Activated naive CD4-positive, alpha-beta T cell treated with anti-CD3 and anti-CD28 coated beads, Interleukin-2, amount 10 ng/mL, durations not matched to agents 7 days and 5 days (primary cell): ENCODE measurements around the gene STK4.

ENCODE experiments used
- CTCF ChIA-PET: fragments of 350-600 bp; sonication (Branson Sonifier 250); formaldehyde crosslinking; loops from one replicate; lab custom pipeline; 2021; ENCODE audit warnings: antibody characterized with exemption; lab: Charles Lee
- DNase-seq: peaks from one replicate; pipeline ENCODE4 v3.0.0-alpha.2; 2020
- H3K27ac Mint-ChIP-seq: one replicate; pipeline ENCODE4 v1.8.0; 2021; ENCODE audit warnings: mild to moderate bottlenecking, moderate library complexity, mixed read lengths
- H3K27me3 Mint-ChIP-seq: one replicate; pipeline ENCODE4 v1.8.0; 2021; ENCODE audit warnings: mild to moderate bottlenecking, mixed read lengths
- H3K36me3 Mint-ChIP-seq: one replicate; pipeline ENCODE4 v1.8.0; 2021; ENCODE audit warnings: mixed read lengths
- H3K4me1 Mint-ChIP-seq: one replicate; pipeline ENCODE4 v1.8.0; 2021; ENCODE audit warnings: mixed read lengths
- H3K4me3 Mint-ChIP-seq: one replicate; pipeline ENCODE4 v1.8.0; 2021; ENCODE audit warnings: mild to moderate bottlenecking, moderate library complexity, mixed read lengths
- H3K9me3 Mint-ChIP-seq: one replicate; pipeline ENCODE4 v1.8.0; 2021; ENCODE audit warnings: mixed read lengths

Gene STK4

GRCh38 chr20:45100563-45101245 lies 134.4 kb downstream of the STK4 start, which contains the start of gene KCNS1:
KCNS1 (minus strand) TSS chr20:45101127; CDS start chr20:45099236, 1,891 bp downstream.
- Mint-ChIP-seq H3K4me3 (no peak within 1 kb of the TSS), H3K4me1 (peaks cover 13% of the 10 kb centered on the region), H3K36me3 (no peaks in the 10 kb centered on the region), H3K27me3 (peaks cover 96% of the 10 kb centered on the region), H3K9me3 (no peaks in the 10 kb centered on the region), H3K27ac (no peak within 1 kb of the TSS)
- CTCF ChIA-PET: interaction anchor here (1.0 to 10.3 kb wide), 5 partner anchors 10 to 193 kb away, joined by 3 to 104 read pairs (median 6); no protein-coding TSS in a partner anchor
- no peak for DNase-seq

DNA sequence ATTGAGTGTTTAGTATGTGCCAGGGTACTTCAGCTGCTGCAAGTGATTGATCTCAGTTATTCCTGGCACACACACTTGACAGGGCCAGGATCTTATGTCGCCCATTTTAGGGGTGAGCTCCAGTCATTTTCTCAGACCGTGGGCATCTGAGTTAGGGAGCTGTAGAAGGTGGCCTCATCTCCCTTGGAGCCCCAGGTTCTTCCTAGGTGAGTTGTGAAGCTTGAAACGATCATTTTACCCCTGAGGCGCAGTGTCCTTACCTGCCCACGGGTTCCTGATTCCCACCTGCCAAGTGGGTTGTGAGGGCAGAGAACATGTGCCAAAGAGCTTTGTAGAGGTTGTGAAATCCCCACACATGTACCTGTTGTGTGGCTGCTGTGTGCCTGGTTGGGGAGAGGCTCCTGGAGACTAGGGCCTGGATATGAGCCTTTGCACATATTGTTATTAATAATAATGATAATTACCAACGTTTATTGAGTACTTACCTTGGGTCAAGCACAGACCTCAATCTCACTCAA lies 135.1 kb downstream of the STK4 start:
- CTCF ChIA-PET: interaction anchor here (1.8 to 10.3 kb wide), 3 partner anchors 10 to 192 kb away, joined by 6 to 104 read pairs (median 7); no protein-coding TSS in a partner anchor
- Mint-ChIP-seq H3K9me3 (no peaks in the 10 kb centered on the region), H3K4me1 (peaks cover 13% of the 10 kb centered on the region), H3K4me3 (no peak overlapping the region), H3K36me3 (no peaks in the 10 kb centered on the region), H3K27me3 (peaks cover 94% of the 10 kb centered on the region), H3K27ac (no peak overlapping the region)
- no peak for DNase-seq

DNA sequence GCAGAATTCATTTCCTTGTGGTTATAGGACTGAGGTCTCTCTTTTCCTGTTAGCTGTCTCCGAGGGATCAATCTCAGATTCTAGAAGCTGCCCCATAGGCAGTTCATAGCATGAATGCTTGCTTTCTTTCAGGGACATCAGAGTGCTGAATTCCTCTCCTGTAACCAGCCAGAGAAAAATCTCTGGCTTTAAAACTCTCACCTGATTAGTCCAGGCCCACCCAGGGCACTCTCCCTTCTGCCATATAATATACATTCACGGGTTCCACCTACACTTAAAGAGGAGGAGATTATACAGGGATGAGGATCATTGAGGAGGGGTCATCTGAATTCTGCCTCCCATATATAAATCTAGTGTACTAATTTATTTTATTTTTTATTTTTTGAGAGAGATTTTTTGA lies 136.8 kb downstream of the STK4 start:
- H3K9me3 Mint-ChIP-seq: no peaks in the 10 kb centered on the region
- DNase-seq: no peak
- no peak overlapping the region for H3K4me3 Mint-ChIP-seq
- H3K36me3 Mint-ChIP-seq: no peaks in the 10 kb centered on the region
- H3K27ac Mint-ChIP-seq: no peak overlapping the region
- H3K4me1 Mint-ChIP-seq: peaks cover 9% of the 10 kb centered on the region
- CTCF ChIA-PET: interaction anchor here (0.7 to 1.4 kb wide), 2 partner anchors 10 to 428 kb away, joined by 3 to 4 read pairs; no protein-coding TSS in a partner anchor
- peaks cover 90% of the 10 kb centered on the region for H3K27me3 Mint-ChIP-seq

DNA sequence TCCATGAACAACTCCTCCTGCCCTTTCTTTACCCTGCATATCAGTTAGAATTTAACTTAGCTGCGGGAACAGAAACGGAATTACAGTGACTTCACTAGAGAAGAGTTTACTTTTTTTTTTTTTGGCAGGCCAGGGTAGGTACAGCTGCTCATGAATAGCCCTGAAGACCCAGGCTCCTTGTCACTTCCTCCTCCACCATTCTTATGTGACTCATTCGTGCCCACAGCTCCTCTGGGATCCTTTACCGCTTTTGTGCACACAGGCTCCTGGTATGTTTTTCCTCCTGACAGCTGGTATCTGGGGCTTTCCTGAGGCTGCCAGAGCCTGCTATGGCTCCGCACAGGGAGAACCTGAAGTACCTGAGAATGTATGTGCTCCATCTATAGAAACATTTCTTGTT lies 138.5 kb downstream of the STK4 start:
- H3K36me3 Mint-ChIP-seq: no peaks in the 10 kb centered on the region
- no peak for DNase-seq
- no peaks in the 10 kb centered on the region for H3K9me3 Mint-ChIP-seq
- peaks cover 77% of the 10 kb centered on the region for H3K27me3 Mint-ChIP-seq
- H3K4me1 Mint-ChIP-seq: peaks cover 3% of the 10 kb centered on the region
- no peak overlapping the region for H3K27ac Mint-ChIP-seq
- no peak overlapping the region for H3K4me3 Mint-ChIP-seq
- CTCF ChIA-PET: interaction anchor here (0.8 to 3.0 kb wide), 3 partner anchors 9 to 190 kb away, joined by 3 to 20 read pairs (median 6); no protein-coding TSS in a partner anchor

DNA sequence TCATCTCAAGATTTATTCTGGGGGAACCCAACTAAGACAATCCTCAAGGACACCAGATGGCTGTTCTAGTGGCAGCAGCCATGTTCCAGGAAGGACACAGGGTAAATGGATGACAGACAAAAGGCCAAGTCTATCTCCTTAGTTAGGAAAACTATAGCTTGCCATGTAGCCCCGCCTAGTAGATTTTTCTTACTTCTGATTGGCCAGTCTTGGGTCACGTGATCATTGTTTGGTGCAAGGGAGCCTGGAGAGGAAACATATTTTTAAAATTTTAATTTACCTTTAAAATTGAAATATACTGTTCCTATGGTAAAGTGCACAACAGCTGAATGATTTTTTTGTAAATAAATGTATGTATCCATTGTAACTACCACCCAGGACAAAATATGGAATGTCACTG lies 139.0 kb downstream of the STK4 start:
- Mint-ChIP-seq H3K4me1 (peaks cover 3% of the 10 kb centered on the region), H3K27me3 (peaks cover 77% of the 10 kb centered on the region), H3K4me3 (no peak overlapping the region), H3K9me3 (no peaks in the 10 kb centered on the region), H3K27ac (no peak overlapping the region), H3K36me3 (no peaks in the 10 kb centered on the region)
- CTCF ChIA-PET: interaction anchor here (0.8 to 3.0 kb wide), 4 partner anchors 7 to 188 kb away, joined by 3 to 20 read pairs (median 4); no protein-coding TSS in a partner anchor
- DNase-seq: no peak

- Mint-ChIP-seq H3K27ac (no peak overlapping the region), H3K4me1 (no peaks in the 10 kb centered on the region)
- CTCF ChIA-PET: interaction anchor here (1.1 to 6.3 kb wide), 4 partner anchors 12 to 184 kb away, joined by 5 to 104 read pairs (median 26); partner anchors contain the start of gene KCNS1
These were observed 143.3 kb downstream of the STK4 start for GRCh38 chr20:45109634-45110033.

GRCh38 chr20:45110301-45110700 lies 144.0 kb downstream of the STK4 start:
- Mint-ChIP-seq H3K9me3 (no peaks in the 10 kb centered on the region), H3K4me3 (no peak overlapping the region), H3K4me1 (no peaks in the 10 kb centered on the region), H3K27me3 (peaks cover 58% of the 10 kb centered on the region), H3K27ac (no peak overlapping the region), H3K36me3 (no peaks in the 10 kb centered on the region)
- CTCF ChIA-PET: interaction anchor here (1.0 to 6.3 kb wide), 6 partner anchors 13 to 184 kb away, joined by 3 to 104 read pairs (median 12); partner anchors contain the start of gene KCNS1
- DNase-seq: no peak

More at GRCh38 chr20:45109634-45110033, 143.3 kb downstream of the STK4 start:
- no peak overlapping the region for H3K4me3 Mint-ChIP-seq
- no peaks in the 10 kb centered on the region for H3K36me3 Mint-ChIP-seq
- peaks cover 58% of the 10 kb centered on the region for H3K27me3 Mint-ChIP-seq
- no peaks in the 10 kb centered on the region for H3K9me3 Mint-ChIP-seq
- no peak for DNase-seq

- no peak overlapping the region for H3K27ac Mint-ChIP-seq
- H3K4me3 Mint-ChIP-seq: no peak overlapping the region
- peaks cover 56% of the 10 kb centered on the region for H3K27me3 Mint-ChIP-seq
- H3K9me3 Mint-ChIP-seq: no peaks in the 10 kb centered on the region
- H3K4me1 Mint-ChIP-seq: no peaks in the 10 kb centered on the region
- CTCF ChIA-PET: interaction anchor here (0.7 to 6.3 kb wide), 16 partner anchors 14 to 364 kb away, joined by 3 to 104 read pairs (median 4); partner anchors contain the start of gene KCNS1
- DNase-seq: no peak
- no peaks in the 10 kb centered on the region for H3K36me3 Mint-ChIP-seq
These were observed 145.0 kb downstream of the STK4 start for GRCh38 chr20:45111285-45111684.

GRCh38 chr20:45111799-45112471 lies 145.6 kb downstream of the STK4 start:
- Mint-ChIP-seq H3K27me3 (peaks cover 60% of the 10 kb centered on the region), H3K9me3 (no peaks in the 10 kb centered on the region), H3K27ac (no peak overlapping the region), H3K4me3 (no peak overlapping the region), H3K36me3 (no peaks in the 10 kb centered on the region), H3K4me1 (no peaks in the 10 kb centered on the region)
- CTCF ChIA-PET: interaction anchor here (0.7 to 6.3 kb wide), 17 partner anchors 15 to 365 kb away, joined by 3 to 104 read pairs (median 3); partner anchors contain the start of gene KCNS1
- no peak for DNase-seq

DNA sequence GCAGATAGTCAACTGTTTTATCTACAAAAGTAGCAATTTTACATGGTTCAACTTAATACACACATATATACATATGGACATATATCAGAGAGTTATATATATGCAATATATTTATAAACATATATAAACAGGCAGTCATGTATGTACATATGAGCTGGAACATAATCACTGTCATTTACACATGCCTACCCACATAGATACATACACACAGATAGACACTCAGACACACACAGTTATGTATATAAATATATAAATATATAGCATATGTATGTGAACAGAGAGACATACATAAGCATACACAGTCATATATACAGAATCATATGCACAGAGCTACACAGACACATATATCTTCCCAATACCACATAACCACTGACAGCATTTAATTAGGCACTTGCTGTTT lies 146.4 kb downstream of the STK4 start:
- H3K4me3 Mint-ChIP-seq: no peak overlapping the region
- CTCF ChIA-PET: interaction anchor here (1.0 to 6.3 kb wide), 12 partner anchors 9 to 214 kb away, joined by 3 to 104 read pairs (median 3); partner anchors contain the start of gene KCNS1
- H3K9me3 Mint-ChIP-seq: no peaks in the 10 kb centered on the region
- DNase-seq: no peak
- peaks cover 56% of the 10 kb centered on the region for H3K27me3 Mint-ChIP-seq
- no peaks in the 10 kb centered on the region for H3K36me3 Mint-ChIP-seq
- no peak overlapping the region for H3K27ac Mint-ChIP-seq
- H3K4me1 Mint-ChIP-seq: no peaks in the 10 kb centered on the region

DNA sequence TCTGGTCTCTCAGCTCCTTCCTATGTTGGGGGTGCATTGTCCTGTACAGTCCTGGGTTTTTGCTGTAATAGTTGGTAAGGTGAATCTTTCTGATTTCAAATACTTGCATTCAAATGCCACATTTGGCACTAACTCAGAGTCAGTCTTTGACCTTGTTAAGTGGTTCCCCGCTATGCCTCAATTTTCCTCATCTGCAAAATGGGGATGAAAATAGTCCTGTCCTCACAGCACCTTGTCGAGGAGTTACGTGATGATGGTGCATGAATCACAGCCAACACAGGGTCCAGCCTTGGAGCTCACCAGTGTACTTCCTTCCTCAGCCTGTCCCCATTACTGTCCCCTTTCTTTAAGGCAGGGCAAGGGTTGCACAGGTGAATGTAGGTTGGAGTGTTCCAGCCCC lies 147.6 kb downstream of the STK4 start:
- no peak for DNase-seq
- no peaks in the 10 kb centered on the region for H3K36me3 Mint-ChIP-seq
- no peaks in the 10 kb centered on the region for H3K4me1 Mint-ChIP-seq
- peaks cover 53% of the 10 kb centered on the region for H3K27me3 Mint-ChIP-seq
- no peaks in the 10 kb centered on the region for H3K9me3 Mint-ChIP-seq
- no peak overlapping the region for H3K27ac Mint-ChIP-seq
- H3K4me3 Mint-ChIP-seq: no peak overlapping the region
- CTCF ChIA-PET: interaction anchor here (0.9 to 6.3 kb wide), 4 partner anchors 17 to 178 kb away, joined by 3 to 104 read pairs (median 18); partner anchors contain the start of gene KCNS1

GRCh38 chr20:45114465-45115385 lies 148.4 kb downstream of the STK4 start, which contains the start of gene WFDC5:
WFDC5 (minus strand) TSS chr20:45115174; CDS start chr20:45115083, 91 bp downstream.
- DNase-seq: no peak
- CTCF ChIA-PET: interaction anchor here (1.0 to 5.8 kb wide), 4 partner anchors 18 to 177 kb away, joined by 3 to 32 read pairs (median 6); no protein-coding TSS in a partner anchor
- H3K4me1 Mint-ChIP-seq: no peaks in the 10 kb centered on the region
- H3K36me3 Mint-ChIP-seq: no peaks in the 10 kb centered on the region
- H3K4me3 Mint-ChIP-seq: no peak within 1 kb of the TSS
- peaks cover 50% of the 10 kb centered on the region for H3K27me3 Mint-ChIP-seq
- H3K9me3 Mint-ChIP-seq: no peaks in the 10 kb centered on the region
- H3K27ac Mint-ChIP-seq: no peak within 1 kb of the TSS

DNA sequence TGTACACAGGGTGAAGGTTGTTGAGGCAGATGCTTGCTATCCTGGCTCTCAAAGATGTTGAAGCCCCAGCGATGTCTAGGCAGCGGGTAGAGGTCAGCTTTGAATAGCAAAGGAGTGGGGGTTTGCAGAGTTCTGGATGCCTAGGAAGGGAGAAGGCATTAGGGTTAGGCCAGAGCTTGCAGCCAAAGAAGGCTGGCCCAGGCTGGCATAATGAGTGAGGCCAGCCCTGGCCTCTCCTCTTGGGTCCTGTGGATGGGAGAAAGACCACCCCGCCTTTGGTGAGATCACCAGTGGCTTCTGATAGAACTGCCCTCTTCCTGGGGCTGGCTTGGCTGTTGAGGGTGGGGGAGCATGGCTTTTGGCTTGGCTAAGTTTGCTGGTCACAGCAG lies 149.1 kb downstream of the STK4 start:
- Mint-ChIP-seq H3K27me3 (peaks cover 43% of the 10 kb centered on the region), H3K36me3 (no peaks in the 10 kb centered on the region), H3K4me1 (no peaks in the 10 kb centered on the region), H3K4me3 (no peak overlapping the region), H3K9me3 (no peaks in the 10 kb centered on the region), H3K27ac (no peak overlapping the region)
- CTCF ChIA-PET: interaction anchor here (1.0 to 2.0 kb wide), 3 partner anchors 19 to 176 kb away, joined by 3 to 8 read pairs (median 4); no protein-coding TSS in a partner anchor
- DNase-seq: no peak
